Right kidney (tissue), 1 donor: ENCODE data around the gene NSD1.
A peak's percentile ranks its signal among the peaks of the same experiment; 100 is the strongest.
"Not testable (repeated sequence)": the region's sequence is repeated elsewhere in the genome, so short reads cannot be mapped to it uniquely, and the experiment has no call there.

Experiments
- DNase-seq: peaks from one replicate; pipeline ENCODE4 v3.0.0-alpha.2; 2016

Gene NSD1

DNA sequence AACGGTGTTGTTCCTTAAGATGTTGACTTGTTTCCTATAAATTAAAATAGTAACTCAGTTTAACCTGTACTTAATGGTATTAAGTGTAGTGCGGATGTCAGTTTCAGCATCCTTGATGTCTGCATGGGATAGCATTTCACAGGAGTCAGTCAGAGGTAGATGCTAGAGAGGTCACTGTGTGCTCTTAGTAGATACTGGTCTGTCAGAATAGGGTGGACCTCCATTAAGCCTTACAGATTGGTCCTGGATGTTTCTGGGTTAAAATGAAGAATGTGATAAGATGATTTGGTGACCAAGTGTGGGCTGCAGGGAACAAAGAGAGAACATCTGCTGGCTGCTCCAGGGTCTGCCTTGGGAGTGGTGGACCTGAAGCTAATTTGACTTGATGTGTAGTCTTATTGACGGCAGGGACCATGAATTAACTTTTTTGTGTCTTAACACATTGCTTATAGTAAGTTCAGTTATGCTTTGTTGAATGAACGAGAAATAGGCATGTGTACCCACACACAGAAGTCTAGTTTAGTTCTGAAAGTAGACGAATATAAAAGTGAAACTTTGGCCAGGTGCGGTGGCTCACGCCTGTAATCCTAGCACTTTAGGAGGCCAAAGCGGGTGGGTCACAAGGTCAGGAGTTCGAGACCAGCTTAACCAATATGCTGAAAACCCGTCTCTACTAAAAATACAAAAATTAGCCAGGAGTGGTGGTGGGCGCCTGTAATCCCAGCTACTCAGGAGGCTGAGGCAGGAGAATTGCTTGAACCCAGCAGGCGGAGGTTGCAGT, 157.4 kb downstream of the NSD1 start:
- no peak for DNase-seq

DNA sequence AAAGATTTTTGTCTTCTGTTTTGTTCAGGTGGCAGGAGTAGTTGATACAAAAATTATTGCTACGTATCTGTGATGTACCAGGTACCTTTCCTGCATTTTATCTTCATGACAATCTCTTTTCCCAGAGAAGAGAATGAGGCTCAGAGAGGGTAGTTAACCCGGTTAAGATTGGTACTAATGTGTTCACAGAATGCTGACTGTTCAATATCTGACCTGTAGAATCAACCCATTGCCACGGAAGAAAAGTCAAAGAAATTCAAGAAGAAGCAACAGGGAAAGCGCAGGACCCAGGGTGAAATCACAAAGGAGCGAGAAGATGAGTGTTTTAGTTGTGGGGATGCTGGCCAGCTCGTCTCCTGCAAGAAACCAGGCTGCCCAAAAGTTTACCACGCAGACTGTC, 158.2 kb downstream of the NSD1 start:
- DNase-seq, result no peak

GRCh38 chr5:177293819-177294581, 160.4 kb downstream of the NSD1 start:
- no peak for DNase-seq

DNA sequence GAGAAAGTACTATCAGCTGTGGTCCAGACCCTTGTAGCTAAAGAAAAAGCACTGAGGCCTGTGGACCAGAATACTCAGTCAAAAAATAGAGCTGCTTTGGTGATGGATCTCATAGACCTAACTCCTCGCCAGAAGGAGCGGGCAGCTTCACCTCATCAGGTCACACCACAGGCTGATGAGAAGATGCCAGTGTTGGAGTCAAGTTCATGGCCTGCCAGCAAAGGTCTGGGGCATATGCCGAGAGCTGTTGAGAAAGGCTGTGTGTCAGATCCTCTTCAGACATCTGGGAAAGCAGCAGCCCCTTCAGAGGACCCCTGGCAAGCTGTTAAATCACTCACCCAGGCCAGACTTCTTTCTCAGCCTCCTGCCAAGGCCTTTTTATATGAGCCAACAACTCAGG, 161.1 kb downstream of the NSD1 start:
- DNase-seq, result no peak

DNA sequence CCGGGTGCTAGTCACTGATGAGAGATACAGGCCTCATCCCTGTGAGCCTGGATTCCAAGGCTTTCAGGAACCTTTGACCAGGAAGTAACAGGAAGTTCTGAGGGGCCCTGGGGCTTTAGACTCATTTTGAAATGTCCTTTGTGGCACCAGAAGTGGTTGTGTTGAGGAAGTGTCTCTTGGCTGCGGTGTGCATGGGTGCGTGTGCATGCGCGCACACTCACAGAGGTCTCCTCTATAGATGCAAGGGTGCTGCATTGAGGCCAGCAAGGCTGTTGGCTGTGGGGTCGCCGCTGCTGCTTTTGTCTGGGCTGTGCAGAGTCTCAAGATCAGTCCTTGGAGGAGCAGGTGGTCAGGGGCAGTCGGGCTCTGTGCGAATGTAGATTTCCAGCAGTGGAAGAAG, 162.4 kb downstream of the NSD1 start:
- DNase-seq, result no peak

DNA sequence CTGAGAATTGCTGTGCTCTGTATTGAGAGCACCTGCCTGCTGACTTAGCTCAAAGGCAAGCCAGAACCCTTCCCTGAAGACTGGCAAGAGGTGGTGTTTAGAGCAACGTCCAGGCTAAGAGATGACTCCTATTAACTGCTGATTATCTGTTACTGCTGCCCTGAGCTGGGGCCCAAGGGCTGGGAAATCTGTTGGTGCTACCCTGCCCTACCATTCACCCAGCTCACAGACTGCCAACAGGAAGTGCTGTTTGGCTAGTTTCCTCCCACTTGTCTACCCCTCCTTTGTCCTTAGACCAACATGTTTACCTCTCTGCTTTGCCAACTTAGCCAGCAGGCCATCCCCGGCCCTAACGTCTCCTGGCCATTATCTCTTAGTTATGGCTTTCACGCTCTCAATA, 163.0 kb downstream of the NSD1 start:
- no peak for DNase-seq

GRCh38 chr5:177297922-177298321, 164.3 kb downstream of the NSD1 start:
- DNase-seq, result no peak

DNA sequence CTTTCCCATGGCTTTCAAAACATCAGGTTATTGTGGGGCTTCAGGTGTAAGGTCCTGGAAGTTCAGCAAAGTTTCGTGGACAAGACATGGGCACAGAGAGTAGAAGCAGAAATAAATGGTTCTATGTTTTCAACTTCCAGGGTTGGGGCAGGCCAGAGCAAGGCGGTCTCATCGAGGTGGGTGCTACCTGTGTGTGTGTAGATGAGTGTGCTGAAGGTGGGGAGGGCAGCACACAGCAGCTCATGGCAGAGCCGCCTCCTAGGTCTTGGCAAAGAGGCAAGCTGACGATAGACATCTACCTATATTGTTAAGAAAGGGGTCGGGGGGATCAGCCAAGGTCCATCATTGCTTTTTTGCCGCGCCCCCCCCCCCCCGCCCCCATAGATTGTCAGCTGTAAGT, 166.1 kb downstream of the NSD1 start:
- DNase-seq, result no peak

- no peak for DNase-seq
These were observed 166.8 kb downstream of the NSD1 start for GRCh38 chr5:177300236-177300880.

DNA sequence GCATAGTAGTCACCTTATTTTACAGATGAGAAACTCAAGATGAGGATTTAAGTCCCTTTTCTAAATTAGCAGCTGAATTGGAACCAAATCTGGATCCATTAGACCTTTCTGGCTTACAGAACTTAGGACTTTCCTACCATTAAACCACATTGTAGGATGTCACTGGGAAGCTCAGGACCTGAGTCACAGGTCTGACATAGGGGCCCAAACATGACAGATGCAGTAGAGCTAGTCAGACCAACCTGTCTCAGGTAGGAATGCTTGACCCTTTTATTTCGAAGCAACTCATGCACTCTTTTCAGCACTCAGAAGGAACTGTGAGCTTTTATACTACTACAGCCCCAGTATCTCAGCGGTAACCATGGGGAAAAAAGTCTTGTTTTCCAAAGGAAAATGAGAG, 167.4 kb downstream of the NSD1 start:
- DNase-seq, result no peak

DNA sequence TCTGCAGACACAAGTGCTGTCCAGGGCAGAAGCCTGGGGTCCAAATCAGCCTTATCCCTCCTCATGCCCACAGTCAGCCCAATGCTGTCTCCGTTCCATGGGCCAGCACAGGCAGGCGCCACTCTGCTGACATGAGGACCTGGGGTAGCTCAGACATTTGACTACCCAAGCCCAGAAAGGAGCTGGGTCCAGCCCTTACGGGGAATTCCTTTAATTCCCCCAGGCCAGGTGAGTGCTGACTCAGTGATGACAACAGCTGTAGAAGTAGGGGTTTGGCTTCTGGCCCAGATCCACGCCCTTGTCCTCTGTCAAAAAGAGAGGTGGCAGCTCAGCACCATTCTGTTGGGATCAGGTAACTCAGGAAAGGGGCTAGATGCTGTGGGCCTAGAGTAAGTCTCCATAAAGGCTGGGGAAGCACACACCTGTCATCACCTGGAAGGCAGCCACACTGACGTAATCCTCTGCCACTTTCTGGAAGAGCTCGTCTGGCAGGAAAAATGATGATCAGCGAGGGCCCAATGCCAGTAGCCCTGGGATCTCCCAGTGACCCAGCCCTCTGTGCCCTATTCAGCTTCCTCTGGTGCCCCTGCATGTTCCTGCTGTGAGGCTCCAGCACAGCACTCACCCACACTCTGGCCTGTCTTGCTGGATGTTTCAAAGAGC, 168.1 kb downstream of the NSD1 start:
- DNase-seq, result no peak

GRCh38 chr5:177302354-177303110, 169.0 kb downstream of the NSD1 start:
- no peak for DNase-seq

GRCh38 chr5:177303121-177303924, 169.8 kb downstream of the NSD1 start, which contains the start of the genes PRELID1 and RAB24:
PRELID1 (plus strand) TSS chr5:177303799; CDS start chr5:177303986, 187 bp downstream.
RAB24 (minus strand) TSS chr5:177303719; CDS start chr5:177303288, 431 bp downstream.
- peak; percentile 89 for DNase-seq

- DNase-seq, result no peak
These were observed 170.4 kb downstream of the NSD1 start for GRCh38 chr5:177303925-177304391.

GRCh38 chr5:177304392-177305119, 171.0 kb downstream of the NSD1 start:
- DNase-seq, result no peak

DNA sequence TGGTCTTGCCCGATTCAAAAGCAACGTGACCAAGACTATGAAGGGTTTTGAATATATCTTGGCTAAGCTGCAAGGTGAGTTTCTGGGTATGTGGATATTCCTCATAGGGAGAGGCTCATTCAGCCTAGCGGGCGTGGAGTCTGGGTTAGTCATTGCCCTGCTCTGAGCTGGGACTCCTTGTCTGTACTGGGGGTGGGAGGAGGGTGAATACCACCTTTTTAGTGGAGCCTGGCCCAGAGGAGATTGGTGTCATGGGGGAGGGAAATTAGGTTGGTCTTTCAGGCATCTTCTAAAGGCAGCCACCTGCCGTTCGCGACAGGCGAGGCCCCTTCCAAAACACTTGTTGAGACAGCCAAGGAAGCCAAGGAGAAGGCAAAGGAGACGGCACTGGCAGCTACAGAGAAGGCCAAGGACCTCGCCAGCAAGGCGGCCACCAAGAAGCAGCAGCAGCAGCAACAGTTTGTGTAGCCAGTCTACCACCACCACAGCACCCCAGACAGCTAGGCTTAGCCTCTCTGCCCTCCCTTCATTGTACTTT, 172.6 kb downstream of the NSD1 start:
- not testable (repeated sequence) for DNase-seq

- DNase-seq, result no peak
These were observed 173.3 kb downstream of the NSD1 start for GRCh38 chr5:177306674-177307543.

DNA sequence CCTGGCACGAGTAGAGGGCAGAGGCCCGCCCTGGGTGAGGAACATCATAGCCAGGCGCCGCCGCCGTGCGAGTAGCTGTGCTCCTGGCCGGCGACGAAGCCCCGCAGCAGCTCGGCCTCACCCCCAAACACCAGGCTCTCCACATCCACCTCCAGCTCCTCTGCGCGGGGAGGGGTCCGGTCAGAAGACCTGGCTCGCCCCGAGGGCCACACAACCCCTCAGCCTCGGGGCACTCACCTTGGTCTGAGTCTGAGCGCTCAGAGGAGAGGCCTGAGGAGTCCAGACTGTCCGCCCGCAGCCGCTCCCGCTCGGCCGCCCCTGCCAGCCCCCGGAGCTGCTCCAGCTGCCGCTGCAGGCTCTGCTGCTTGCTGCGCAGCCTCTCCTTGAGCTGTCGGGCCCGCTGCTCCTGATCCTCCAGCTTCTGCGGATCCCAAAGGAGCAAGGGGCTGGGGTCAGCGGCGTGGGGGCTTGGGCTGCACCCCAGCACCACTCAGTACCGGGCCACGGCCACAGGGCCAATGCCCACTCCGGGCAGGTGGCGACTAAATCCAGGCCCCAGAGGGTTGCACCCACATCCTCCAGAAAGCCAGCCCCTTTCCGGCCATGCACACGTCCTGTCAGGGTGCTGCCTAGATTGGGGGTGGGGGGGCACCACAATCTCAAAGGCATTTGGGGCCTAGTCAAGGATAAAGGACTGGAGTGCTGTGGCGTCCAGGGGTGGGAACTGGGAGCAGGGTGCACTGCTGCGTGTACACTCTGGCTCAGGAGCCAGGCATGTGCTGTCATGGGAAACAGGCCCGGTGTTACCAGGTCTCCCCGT, 174.2 kb downstream of the NSD1 start:
- DNase-seq, result no peak
